HG02938 (cell line): Measurements from ENCODE around the gene PLEKHN1.

ENCODE experiments used
- ATAC-seq: cut with Tn5 transposase; IDR thresholded peaks from one replicate; pipeline ENCODE4 v1.9.1; 2021; ENCODE audit warnings: mild to moderate bottlenecking, moderate library complexity; ENCODE audit not compliant: unreplicated experiment

The PLEKHN1 gene

GRCh38 chr1:960363-961131 is 5.7 kb upstream of the PLEKHN1 start, which contains the start of gene KLHL17:
Gene KLHL17, plus strand, starts transcription at chr1:960584. Its CDS starts 110 bp downstream, at chr1:960694.
- no peak for ATAC-seq

- ATAC-seq: no peak
These were observed 5.1 kb upstream of the PLEKHN1 start for GRCh38 chr1:961132-961669.

- no peak for ATAC-seq
These were observed 3.6 kb upstream of the PLEKHN1 start for GRCh38 chr1:962381-963300.

- no peak for ATAC-seq
These were observed 3.0 kb upstream of the PLEKHN1 start for GRCh38 chr1:963301-963651.

- no peak for ATAC-seq
These were observed 2.3 kb upstream of the PLEKHN1 start for GRCh38 chr1:963746-964525.

GRCh38 chr1:964691-965525 is 1.4 kb upstream of the PLEKHN1 start:
- no peak for ATAC-seq

GRCh38 chr1:965526-966134 is 652 bp upstream of the PLEKHN1 start:
- no peak for ATAC-seq

- ATAC-seq: no peak
These were observed 520 bp downstream of the PLEKHN1 start for GRCh38 chr1:966704-967300.

GRCh38 chr1:967466-968343 is 1.4 kb downstream of the PLEKHN1 start:
- no peak for ATAC-seq

GRCh38 chr1:969260-969855 is 3.1 kb downstream of the PLEKHN1 start:
- no peak for ATAC-seq

- ATAC-seq: no peak
These were observed 4.1 kb downstream of the PLEKHN1 start for GRCh38 chr1:970242-970972.

- no peak for ATAC-seq
These were observed 4.9 kb downstream of the PLEKHN1 start for GRCh38 chr1:970973-971730.

- no peak for ATAC-seq
These were observed 5.6 kb downstream of the PLEKHN1 start for GRCh38 chr1:971751-972506.

- no peak for ATAC-seq
These were observed 6.6 kb downstream of the PLEKHN1 start for GRCh38 chr1:972726-973458.
